RWPE2 (cell line): ENCODE data around the gene MALT1.

Experiments used
- ATAC-seq: fragments of 200-7000 bp; cut with Tn5 transposase; 3 replicates; pipeline ENCODE4 v1.9.1; 2021; ENCODE audit warnings: low read depth
- DNase-seq: peaks from one replicate; pipeline ENCODE4 v3.0.0-alpha.2; 2020; ENCODE audit warnings: low spot score
- H3K27ac ChIP-seq: fragments of 450-650 bp; 2 replicates; pipeline ENCODE4 v1.5.1; 2017; ENCODE audit warnings: mild to moderate bottlenecking; ENCODE audit not compliant: poor library complexity, severe bottlenecking
- H3K27me3 ChIP-seq: fragments of 250-450 bp; sonication (Bioruptor Pico); 2 replicates; pipeline ENCODE4 v1.5.1; 2021; ENCODE audit warnings: mild to moderate bottlenecking, moderate library complexity; ENCODE audit not compliant: insufficient read depth, poor library complexity, severe bottlenecking
- H3K36me3 ChIP-seq: fragments of 250-450 bp; sonication (Bioruptor Pico); 2 replicates; pipeline ENCODE4 v1.5.1; 2020; ENCODE audit warnings: low read depth, mild to moderate bottlenecking, moderate library complexity
- H3K4me1 ChIP-seq: fragments of 250-450 bp; sonication (Bioruptor Pico); 2 replicates; pipeline ENCODE4 v1.5.1; 2021; ENCODE audit warnings: mild to moderate bottlenecking, moderate library complexity; ENCODE audit not compliant: insufficient read depth, poor library complexity, severe bottlenecking
- H3K4me3 ChIP-seq: fragments of 250-450 bp; sonication (Bioruptor Pico); 2 replicates; pipeline ENCODE4 v1.5.1; 2021; ENCODE audit warnings: mild to moderate bottlenecking, moderate library complexity; ENCODE audit not compliant: severe bottlenecking
- H3K9me3 ChIP-seq: fragments of 250-450 bp; sonication (Bioruptor Pico); 2 replicates; pipeline ENCODE4 v1.5.1; 2021; ENCODE audit warnings: mild to moderate bottlenecking, moderate library complexity; ENCODE audit not compliant: severe bottlenecking
- TF ChIP-seq, protein P1 (sequence below): fragments of 450-650 bp; IDR thresholded peaks from one replicate; pipeline ENCODE4 v1.5.1; 2017; ENCODE audit warnings: mild to moderate bottlenecking, moderate library complexity; ENCODE audit not compliant: poor library complexity, severe bottlenecking

Gene MALT1

DNA sequence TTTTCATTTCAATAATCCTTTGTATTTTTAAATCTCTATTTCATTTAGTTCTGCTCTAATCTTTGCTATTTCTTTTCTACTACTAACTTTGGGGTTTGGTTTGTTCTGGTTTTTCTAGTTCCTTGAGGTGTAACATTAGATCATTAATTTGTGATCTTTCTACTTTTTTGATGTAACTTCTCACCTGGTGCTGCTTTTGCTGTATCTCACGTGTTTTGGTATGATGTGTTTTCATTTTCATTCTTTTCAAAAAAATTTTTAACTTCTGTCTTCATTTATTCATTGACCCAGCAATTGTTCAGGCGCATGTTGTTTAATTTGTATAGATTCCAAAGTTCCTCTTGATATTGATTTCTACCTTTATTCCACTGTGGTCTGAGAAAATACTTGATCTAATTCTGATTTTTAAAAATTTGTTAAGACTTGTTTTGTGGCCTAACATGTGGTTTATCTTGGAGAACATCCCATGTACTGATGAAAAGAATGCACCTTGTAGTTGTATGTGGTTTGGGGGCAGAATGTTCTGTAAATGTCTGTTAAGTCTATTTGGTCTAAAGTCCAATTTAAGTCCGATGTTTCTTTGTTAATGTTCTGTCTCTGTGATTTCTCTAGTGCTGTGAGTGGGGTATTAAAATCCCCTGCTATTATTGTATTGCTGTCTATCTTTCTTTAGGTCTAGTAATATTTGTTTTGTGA lies 17.3 kb upstream of the MALT1 start:
- Histone ChIP-seq H3K27ac (no peak overlapping the region), H3K4me3 (no peak overlapping the region), H3K36me3 (no peaks in the 10 kb centered on the region), H3K9me3 (no peaks in the 10 kb centered on the region), H3K4me1 (peaks cover 8% of the 10 kb centered on the region), H3K27me3 (no peaks in the 10 kb centered on the region)
- TF ChIP-seq, protein P1, sequence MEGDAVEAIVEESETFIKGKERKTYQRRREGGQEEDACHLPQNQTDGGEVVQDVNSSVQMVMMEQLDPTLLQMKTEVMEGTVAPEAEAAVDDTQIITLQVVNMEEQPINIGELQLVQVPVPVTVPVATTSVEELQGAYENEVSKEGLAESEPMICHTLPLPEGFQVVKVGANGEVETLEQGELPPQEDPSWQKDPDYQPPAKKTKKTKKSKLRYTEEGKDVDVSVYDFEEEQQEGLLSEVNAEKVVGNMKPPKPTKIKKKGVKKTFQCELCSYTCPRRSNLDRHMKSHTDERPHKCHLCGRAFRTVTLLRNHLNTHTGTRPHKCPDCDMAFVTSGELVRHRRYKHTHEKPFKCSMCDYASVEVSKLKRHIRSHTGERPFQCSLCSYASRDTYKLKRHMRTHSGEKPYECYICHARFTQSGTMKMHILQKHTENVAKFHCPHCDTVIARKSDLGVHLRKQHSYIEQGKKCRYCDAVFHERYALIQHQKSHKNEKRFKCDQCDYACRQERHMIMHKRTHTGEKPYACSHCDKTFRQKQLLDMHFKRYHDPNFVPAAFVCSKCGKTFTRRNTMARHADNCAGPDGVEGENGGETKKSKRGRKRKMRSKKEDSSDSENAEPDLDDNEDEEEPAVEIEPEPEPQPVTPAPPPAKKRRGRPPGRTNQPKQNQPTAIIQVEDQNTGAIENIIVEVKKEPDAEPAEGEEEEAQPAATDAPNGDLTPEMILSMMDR = no peak
- no peak for ATAC-seq
- DNase-seq = no peak

GRCh38 chr18:58654896-58655614 lies 16.2 kb upstream of the MALT1 start:
- DNase-seq (no peak), ATAC-seq (no peak)
- TF ChIP-seq, protein P1 = no peak
- no peaks in the 10 kb centered on the region for H3K9me3 ChIP-seq
- H3K27ac ChIP-seq = no peak overlapping the region
- H3K27me3 ChIP-seq = no peaks in the 10 kb centered on the region
- H3K4me1 ChIP-seq = peaks cover 8% of the 10 kb centered on the region
- no peaks in the 10 kb centered on the region for H3K36me3 ChIP-seq
- H3K4me3 ChIP-seq = no peak overlapping the region

GRCh38 chr18:58657081-58657480 lies 14.2 kb upstream of the MALT1 start:
- ATAC-seq (no peak), DNase-seq (no peak)
- no peak overlapping the region for H3K27ac ChIP-seq
- H3K4me1 ChIP-seq = peaks cover 8% of the 10 kb centered on the region
- H3K9me3 ChIP-seq = no peaks in the 10 kb centered on the region
- TF ChIP-seq, protein P1 = no peak
- no peaks in the 10 kb centered on the region for H3K27me3 ChIP-seq
- H3K4me3 ChIP-seq = no peak overlapping the region
- no peaks in the 10 kb centered on the region for H3K36me3 ChIP-seq

GRCh38 chr18:58657494-58657893 lies 13.8 kb upstream of the MALT1 start:
- DNase-seq (no peak), ATAC-seq (no peak)
- no peaks in the 10 kb centered on the region for H3K9me3 ChIP-seq
- TF ChIP-seq, protein P1 = no peak
- H3K27ac ChIP-seq = no peak overlapping the region
- H3K4me1 ChIP-seq = peaks cover 8% of the 10 kb centered on the region
- H3K4me3 ChIP-seq = no peak overlapping the region
- H3K27me3 ChIP-seq = no peaks in the 10 kb centered on the region
- no peaks in the 10 kb centered on the region for H3K36me3 ChIP-seq

DNA sequence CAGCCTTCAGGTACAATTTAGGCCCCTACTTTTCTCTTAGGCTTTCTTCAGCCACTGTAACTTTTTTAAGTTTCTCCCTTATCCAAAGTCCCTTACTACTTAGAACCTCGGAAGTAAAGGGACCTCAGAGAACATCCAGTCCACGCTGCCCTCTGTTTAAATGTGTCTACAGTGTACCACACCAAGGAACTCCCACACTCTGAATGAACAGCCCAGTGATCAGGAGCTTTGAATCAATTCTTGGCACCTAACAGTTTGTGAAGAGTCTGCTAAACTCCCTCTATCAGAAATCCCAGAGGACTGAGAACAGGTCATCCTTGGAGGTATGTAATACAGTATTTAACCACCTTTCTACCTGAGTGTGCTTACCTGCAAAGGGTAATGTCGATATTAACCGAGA lies 11.6 kb upstream of the MALT1 start:
- Histone ChIP-seq H3K27me3 (no peaks in the 10 kb centered on the region), H3K4me1 (no peaks in the 10 kb centered on the region), H3K27ac (no peak overlapping the region), H3K36me3 (no peaks in the 10 kb centered on the region), H3K4me3 (no peak overlapping the region), H3K9me3 (no peaks in the 10 kb centered on the region)
- TF ChIP-seq, protein P1 = no peak
- ATAC-seq (no peak), DNase-seq (no peak)
